CD4-positive, alpha-beta T cell treated with Interleukin-4 for 1 hour (primary cell): Measurements from ENCODE around the gene CPED1.
"Not testable (repeated sequence)": the region's sequence is repeated elsewhere in the genome, so short reads cannot be mapped to it uniquely, and the experiment has no call there.

Experiments used
- DNase-seq, 2 donors: peaks; one replicate each; pipeline ENCODE4 v3.0.0-alpha.2; 2020 to 2022

The CPED1 gene

GRCh38 chr7:121020989-121021969 lies 32.8 kb downstream of the CPED1 start:
- no peak for DNase-seq

GRCh38 chr7:121023194-121023593 lies 34.7 kb downstream of the CPED1 start:
- no peak for DNase-seq

GRCh38 chr7:121023683-121024511 lies 35.4 kb downstream of the CPED1 start:
- no peak for DNase-seq

GRCh38 chr7:121024611-121025010 lies 36.1 kb downstream of the CPED1 start:
- no peak for DNase-seq

DNA sequence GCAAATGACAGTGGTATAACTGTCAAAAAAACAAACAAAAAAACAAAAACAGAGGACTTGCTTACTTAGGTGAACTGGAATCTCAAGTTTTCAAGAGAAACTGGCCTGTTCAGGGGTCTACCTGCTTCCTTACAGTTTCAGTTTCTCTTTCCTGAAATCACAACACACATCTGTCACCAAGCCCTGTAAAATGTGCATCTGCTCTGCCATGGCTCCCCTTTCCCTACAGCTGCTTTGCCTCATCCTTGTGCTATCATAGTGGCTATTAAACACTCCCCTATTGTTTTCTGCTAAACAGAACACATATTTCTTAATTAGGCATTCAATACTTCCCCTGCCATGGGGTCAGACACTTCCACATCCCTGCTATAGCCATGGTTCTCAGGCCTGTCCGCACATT lies 37.6 kb downstream of the CPED1 start:
- DNase-seq = no peak

- DNase-seq = no peak
Measured at GRCh38 chr7:121026577-121027111, 38.1 kb downstream of the CPED1 start.

DNA sequence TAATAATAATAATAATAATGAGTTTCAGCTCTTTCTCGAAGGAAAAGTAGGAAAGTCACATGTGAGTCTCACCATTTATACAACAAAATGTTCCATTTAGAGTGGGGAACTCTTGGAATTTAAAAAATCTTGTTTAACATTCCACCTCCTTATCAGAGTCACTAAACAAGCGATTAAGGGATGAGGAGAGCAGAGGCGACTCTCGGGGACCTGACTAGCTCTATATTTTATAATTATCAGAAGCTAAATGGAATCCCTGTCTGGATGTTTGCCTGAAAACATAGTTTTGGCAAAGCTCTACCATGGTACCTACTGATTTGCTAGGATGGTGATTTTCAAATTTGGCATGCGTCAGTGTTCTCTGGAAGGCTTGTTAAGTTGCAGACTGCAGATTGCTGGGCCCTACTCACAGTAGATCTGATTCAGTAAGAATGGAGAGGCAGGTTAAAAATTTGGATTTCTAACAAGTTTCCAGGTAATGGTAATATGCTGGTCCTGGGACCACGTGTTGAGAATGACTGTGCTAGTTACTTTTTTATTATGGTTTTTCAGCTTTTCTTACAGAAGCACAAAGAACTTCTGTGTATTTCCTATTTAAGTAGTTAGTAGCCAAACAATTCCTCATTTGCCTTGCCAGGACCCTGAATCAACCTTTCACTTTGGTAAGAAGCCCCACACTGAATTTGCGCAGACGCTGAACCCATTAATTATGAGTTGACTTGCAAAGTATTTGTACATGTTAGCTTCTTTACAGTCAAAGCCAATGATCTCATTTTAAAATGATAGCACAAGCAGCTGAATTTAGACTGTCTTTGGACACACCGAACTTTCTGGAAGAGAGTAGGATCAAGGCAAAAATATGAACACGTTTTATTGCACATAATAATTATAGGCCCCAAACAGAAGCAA lies 39.5 kb downstream of the CPED1 start:
- no peak for DNase-seq

DNA sequence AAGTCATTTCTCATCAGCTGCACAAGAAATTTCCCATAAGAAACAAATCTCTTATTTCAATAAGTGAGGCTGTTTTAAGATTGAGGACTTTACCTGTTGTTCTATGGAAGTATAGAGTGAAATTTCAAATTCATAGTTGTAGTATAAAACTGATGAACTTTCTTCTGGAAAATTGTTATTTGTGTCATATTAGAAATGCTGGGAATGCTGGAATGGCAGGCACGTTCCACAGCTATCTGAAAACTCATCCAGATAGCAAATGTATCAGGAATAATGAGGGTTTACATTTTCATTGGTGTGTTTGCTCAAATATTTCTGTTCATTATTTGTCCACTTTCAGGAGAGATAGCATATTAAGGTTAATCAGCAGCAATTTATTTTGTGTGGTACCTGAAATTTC lies 40.8 kb downstream of the CPED1 start:
- DNase-seq = no peak

DNA sequence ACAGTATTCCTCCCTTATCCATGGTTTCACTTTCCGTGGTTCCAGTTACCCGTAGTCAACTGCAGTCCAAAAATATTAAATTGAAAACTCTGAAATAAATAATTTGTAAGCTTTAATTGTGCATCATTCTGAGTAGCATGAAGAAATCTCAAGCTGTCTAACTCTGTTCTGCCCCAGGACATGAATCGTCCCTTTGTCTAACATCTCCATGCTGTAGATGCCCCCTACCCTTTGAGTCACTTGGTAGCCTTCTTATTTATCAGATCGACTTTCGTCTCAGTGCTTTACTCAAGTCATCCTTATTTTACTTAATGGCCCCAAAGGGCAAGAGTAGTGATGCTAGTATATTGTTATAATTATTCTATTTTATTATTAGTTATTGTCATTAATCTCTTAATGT lies 41.8 kb downstream of the CPED1 start:
- no peak for DNase-seq

- DNase-seq = no peak
Measured at GRCh38 chr7:121032645-121033460, 44.3 kb downstream of the CPED1 start.

GRCh38 chr7:121034929-121035328 lies 46.4 kb downstream of the CPED1 start:
- no peak for DNase-seq

DNA sequence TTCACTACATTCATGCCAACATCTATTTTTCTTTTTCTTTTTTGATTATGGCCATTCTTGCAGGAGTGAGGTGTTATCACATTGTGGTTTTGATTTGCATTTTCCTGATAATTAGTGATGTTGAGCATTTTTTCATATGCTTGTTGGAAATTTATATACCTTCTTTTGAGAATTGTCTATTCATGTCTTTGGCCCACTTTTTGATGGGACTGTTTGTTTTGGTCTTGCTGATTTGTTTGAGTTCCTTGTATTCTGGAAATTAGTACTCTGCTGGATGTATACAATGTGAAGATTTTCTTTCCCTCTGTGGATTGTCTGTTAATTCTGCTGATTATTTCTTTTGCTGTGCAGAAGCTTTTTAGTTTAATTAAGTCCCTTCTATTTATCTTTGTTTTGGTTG lies 48.3 kb downstream of the CPED1 start:
- not testable (repeated sequence) for DNase-seq

- not testable (repeated sequence) for DNase-seq
Measured at GRCh38 chr7:121037329-121037728, 48.8 kb downstream of the CPED1 start.

- no peak for DNase-seq
Measured at GRCh38 chr7:121037957-121038716, 49.6 kb downstream of the CPED1 start.

DNA sequence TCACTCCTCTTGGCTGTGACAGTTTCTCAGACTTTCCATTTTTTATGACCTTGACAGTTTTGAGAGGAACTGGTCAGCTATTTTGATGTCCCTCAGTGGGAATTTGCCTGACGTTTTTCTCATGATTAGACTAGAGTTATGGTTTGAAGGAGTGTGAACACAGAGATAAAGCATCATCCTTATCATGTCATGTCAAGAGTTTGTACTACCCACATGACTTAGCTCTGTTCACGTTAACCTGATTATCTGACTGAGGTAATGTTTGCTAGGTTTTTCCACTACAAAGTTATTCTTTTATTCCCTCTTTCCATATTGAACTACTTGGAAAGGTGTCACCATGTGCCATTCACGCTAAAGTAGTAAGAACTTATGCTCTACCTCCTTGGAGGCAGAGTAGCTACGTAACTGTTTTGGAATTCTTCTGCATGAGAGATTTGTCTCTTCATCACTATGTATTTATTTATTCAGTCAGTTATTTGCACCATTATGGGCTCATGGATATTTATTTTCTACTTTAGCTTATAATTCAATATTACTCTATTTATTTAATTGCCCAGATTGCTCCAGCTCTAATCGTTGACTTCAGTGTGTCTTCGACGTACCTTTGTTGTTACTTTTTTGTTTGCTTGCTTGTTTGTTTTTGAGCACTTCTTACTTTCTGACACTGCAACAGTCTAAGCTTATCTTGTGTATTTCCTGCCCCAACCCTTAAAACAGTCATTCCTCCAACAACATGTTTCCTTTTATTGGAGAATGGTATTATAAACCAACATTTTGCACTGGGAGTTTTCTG lies 50.4 kb downstream of the CPED1 start:
- no peak for DNase-seq

DNA sequence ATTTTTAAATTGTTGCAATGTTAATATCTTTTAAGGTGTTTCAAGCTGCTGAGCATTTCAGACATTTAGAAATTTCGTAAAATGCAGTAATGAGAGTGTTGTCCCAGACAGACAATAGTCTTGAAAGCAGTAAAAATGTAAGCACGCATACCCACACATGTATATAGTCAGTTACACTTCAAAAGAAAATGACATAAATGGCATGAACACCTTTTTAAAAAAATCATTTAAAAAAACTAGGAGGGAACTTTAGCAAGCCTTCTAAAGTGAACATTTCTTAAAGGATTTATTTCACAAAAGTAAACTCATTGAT lies 51.0 kb downstream of the CPED1 start:
- DNase-seq = no peak

DNA sequence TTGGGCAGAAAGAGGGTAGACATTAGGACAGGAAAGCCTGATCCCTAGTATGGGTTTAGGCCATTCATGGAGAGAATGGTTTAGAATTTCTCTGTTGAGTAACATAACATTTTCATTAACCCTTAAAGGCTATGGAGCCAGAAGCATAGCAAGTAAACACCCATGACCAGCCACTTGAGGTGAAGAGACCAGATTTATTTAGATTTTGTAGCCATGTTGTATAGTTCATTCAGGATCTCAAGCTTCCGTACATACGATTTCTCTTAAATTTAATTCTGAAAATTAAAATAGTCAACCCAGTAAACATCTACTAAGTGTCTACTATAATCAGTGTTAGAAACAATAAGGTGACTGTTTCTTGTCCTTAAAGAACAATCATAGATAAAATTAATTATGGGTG lies 51.5 kb downstream of the CPED1 start:
- no peak for DNase-seq

DNA sequence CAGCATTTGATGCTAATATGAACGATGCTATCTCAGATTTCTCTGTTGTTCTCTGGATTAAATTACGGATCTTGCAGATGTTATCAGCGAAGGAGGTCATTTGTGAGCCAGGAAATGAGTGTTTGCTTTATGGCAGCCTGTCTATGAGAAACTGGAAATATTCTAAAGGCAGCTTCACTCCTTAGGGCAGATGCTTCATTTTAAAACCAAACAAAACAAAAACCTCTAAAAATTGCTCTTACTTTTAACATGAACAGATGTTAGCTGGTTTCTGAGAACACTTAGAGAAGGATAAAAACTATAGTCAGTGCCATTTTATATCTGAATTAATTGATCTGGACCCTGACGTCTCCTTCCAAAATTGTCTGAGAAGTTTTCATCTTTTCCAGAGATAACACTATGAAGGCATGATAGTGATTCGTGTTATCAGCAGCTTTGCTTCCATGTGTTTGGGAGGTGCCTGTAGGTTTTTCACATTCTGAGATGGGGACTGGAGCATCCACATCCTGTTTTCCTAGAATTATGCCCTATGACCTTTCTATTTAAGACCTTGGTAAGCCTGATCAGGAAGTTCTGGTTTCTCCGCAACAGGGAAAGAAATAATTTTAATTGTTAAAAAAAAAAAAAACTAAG lies 53.1 kb downstream of the CPED1 start:
- DNase-seq = no peak

DNA sequence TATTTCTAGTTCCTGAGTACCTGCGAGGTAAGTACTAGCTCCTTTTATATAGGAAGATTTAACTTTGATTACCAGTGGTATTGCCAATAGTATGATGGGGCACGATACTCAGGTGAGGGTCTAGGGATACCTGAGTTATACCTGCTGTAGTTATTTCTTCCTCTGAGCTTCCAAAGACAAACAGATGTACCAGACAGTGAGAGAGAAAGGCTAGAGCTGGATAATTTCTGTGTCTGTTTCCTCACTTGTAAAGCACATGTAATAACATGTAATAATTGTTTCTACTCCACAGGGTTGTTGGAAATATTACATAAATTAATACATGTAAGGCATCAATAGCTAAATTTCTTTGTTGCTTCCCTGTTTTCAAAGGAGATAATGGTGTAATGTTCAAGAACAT lies 53.7 kb downstream of the CPED1 start:
- DNase-seq = no peak

DNA sequence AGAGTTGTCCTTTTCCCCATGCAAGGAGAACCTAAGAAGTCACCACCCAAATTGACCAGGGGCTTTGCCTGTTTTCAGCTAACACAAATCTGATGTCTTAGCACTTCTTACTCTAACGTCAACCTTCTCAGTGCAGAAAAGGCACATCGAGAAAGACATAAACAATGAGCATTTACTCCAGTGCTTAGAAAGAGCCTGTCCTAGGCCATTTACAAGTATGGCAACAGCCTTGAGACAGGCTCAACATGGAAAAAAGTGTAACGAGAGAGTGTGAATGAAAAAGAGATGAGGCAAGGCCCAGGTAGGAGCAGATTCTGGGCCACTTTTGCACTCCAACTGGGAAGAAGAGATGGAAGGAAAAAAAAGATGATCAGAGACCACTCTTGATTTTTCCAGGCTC lies 54.4 kb downstream of the CPED1 start:
- DNase-seq = no peak
